ENCODE results near the gene IRAK1. TPM values are rescaled to one million over a fixed set of nuclear protein-coding genes. Genes with fewer than 3 reads are reported as not detected.

The IRAK1 gene
- total and polyA plus RNA-seq, 10 of the 15 experiments (the other 5 are each of a cell fraction or from before 2014, with no cell fraction given): 4.2 to 136 (median 39.5) TPM

DNA sequence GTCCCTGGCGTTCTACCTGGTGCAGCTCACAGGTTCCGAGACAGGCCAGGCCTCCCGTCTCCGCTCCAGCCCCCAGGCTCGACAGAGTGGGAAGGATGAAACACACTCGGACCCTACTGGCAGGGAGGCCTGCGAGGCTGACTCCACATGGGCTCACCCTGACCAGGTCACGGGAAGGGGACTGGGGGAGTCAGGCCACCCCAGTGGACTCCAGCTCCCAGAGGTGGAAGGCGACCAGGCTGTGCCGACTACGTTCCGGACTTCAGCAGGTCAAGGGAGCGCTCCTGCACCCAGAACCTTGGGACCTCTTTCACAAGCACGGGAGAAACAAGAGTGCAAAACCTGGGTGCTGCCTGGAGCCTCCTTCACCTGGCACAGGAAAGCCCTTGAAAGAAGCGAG, 4.6 kb upstream of the IRAK1 start (continued):
- TF ChIP-seq, protein P1, sequence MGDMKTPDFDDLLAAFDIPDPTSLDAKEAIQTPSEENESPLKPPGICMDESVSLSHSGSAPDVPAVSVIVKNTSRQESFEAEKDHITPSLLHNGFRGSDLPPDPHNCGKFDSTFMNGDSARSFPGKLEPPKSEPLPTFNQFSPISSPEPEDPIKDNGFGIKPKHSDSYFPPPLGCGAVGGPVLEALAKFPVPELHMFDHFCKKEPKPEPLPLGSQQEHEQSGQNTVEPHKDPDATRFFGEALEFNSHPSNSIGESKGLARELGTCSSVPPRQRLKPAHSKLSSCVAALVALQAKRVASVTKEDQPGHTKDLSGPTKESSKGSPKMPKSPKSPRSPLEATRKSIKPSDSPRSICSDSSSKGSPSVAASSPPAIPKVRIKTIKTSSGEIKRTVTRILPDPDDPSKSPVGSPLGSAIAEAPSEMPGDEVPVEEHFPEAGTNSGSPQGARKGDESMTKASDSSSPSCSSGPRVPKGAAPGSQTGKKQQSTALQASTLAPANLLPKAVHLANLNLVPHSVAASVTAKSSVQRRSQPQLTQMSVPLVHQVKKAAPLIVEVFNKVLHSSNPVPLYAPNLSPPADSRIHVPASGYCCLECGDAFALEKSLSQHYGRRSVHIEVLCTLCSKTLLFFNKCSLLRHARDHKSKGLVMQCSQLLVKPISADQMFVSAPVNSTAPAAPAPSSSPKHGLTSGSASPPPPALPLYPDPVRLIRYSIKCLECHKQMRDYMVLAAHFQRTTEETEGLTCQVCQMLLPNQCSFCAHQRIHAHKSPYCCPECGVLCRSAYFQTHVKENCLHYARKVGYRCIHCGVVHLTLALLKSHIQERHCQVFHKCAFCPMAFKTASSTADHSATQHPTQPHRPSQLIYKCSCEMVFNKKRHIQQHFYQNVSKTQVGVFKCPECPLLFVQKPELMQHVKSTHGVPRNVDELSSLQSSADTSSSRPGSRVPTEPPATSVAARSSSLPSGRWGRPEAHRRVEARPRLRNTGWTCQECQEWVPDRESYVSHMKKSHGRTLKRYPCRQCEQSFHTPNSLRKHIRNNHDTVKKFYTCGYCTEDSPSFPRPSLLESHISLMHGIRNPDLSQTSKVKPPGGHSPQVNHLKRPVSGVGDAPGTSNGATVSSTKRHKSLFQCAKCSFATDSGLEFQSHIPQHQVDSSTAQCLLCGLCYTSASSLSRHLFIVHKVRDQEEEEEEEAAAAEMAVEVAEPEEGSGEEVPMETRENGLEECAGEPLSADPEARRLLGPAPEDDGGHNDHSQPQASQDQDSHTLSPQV (IDR thresholded peaks at IDR 0.05): no peak
- TF ChIP-seq RAD21 (IDR thresholded peaks at IDR 0.05; ENCODE audit: insufficient read depth, low read depth, low read length): no peak
- TF ChIP-seq, protein P2, sequence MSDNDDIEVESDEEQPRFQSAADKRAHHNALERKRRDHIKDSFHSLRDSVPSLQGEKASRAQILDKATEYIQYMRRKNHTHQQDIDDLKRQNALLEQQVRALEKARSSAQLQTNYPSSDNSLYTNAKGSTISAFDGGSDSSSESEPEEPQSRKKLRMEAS (IDR thresholded peaks at IDR 0.05; ENCODE audit: low read depth, low read length): no peak

DNA sequence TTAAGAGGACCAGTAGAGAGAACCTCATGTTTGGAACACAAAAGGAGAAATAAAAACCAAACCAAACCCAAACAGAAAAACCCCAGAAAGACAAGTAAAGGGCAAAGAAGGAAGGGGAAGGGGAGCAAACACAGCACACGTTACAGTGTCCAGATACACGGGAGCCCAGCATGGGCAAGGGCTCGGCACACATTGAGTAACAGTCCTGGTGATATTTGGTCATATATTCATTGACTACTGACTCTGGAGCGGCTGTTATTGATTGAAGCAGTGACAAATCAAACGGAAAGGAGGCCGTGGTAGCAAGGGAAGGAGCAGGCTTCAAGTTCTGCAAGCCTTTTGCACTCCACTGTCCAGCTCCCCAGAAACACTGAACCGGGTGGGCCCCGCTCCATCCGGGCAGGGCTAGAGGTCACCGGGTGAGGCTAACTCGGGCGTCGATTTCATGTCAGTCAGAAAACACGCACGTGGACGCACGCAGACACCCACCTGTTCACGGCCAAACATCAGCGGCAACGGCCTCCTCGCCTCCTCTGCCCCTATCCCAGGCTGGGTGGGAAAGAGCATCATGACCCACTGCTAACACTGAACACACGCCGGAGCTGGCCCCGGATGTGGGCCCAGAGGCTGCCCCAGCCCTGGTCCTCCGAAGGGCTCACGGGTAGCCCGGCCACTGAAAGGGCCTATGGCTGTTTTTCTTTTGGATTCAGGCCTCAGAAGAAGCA, 3.7 kb upstream of the IRAK1 start:
- FAIRE-seq: no peak
- 71% methylated on average over 27 of the region's 27 CpGs for WGBS (ENCODE audit: insufficient coverage, insufficient replicate concordance, low lambda C conversion rate, missing lambda C conversion rate)
- ChIA-PET RAD21 (ENCODE audit: unreplicated experiment) (no interaction called here), POLR2A (no interaction called here), SMC1A (ENCODE audit: uncharacterized antibody, unreplicated experiment) (no interaction called here), CTCF (interaction anchor here (1.0 kb wide), 1 partner anchor 76 kb away, joined by 3 read pairs; no protein-coding TSS in a partner anchor)
- no peaks in the 10 kb centered on the region; a peak in 1 of 4 replicates for H3K27me3 ChIP-seq (replicated peaks in 1 of 2; ENCODE audit: control insufficient read depth in 2 of 2, insufficient read depth in 2 of 2, low read length in 1 of 2)
- TF ChIP-seq TCF12 (IDR thresholded peaks at IDR 0.05; ENCODE audit: low read depth, low read length) (no peak), POLR2A (IDR thresholded peaks at IDR 0.05; ENCODE audit: low read depth, low read length) (0 out of 2 replicates have a peak, but pooled peaks have one; percentile 14)
- TF ChIP-seq, protein P3, sequence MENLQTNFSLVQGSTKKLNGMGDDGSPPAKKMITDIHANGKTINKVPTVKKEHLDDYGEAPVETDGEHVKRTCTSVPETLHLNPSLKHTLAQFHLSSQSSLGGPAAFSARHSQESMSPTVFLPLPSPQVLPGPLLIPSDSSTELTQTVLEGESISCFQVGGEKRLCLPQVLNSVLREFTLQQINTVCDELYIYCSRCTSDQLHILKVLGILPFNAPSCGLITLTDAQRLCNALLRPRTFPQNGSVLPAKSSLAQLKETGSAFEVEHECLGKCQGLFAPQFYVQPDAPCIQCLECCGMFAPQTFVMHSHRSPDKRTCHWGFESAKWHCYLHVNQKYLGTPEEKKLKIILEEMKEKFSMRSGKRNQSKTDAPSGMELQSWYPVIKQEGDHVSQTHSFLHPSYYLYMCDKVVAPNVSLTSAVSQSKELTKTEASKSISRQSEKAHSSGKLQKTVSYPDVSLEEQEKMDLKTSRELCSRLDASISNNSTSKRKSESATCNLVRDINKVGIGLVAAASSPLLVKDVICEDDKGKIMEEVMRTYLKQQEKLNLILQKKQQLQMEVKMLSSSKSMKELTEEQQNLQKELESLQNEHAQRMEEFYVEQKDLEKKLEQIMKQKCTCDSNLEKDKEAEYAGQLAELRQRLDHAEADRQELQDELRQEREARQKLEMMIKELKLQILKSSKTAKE (IDR thresholded peaks at IDR 0.05; ENCODE audit: low read depth, poor library complexity, severe bottlenecking): no peak
- H2AFZ ChIP-seq (ENCODE audit: control insufficient read depth, low read depth, low read length): no peak overlapping the region
- no peak for DNase-seq (ENCODE audit: low read depth, low spot score)
- H3K9me3 ChIP-seq (replicated peaks; ENCODE audit: control insufficient read depth, insufficient read depth, low read length): no peaks in the 10 kb centered on the region
- peaks cover 20% of the 10 kb centered on the region for H3K79me2 ChIP-seq (ENCODE audit: control insufficient read depth, insufficient read depth, low read length)
- in situ Hi-C loops (cut with MboI) (no loop called here), intact Hi-C loops (cut with micrococcal nuclease; ENCODE audit: unreplicated experiment) (no loop called here)
- H4K20me1 ChIP-seq (ENCODE audit: control insufficient read depth, insufficient read depth): no peaks in the 10 kb centered on the region
- no peak overlapping the region for H3K4me2 ChIP-seq (ENCODE audit: control insufficient read depth, insufficient read depth)
- no peak for ATAC-seq
- H3K4me1 ChIP-seq (ENCODE audit: control insufficient read depth, insufficient read depth, low read length): peaks cover 8% of the 10 kb centered on the region
- no peak overlapping the region for H3K4me3 ChIP-seq
- BruUV-seq (replicated peaks): no TSS peak
- no peak overlapping the region for H3K9ac ChIP-seq (ENCODE audit: control insufficient read depth, insufficient read depth, low read length)
- H3K36me3 ChIP-seq (ENCODE audit: control insufficient read depth in 2 of 2, insufficient read depth in 2 of 2, low read length in 1 of 2): no peaks in the 10 kb centered on the region
- no peak overlapping the region for H3K27ac ChIP-seq (ENCODE audit: control insufficient read depth, insufficient read depth)
